Panc1 (cell line): Measurements from ENCODE around the gene BAIAP2. TPM values are rescaled to one million over a fixed set of nuclear protein-coding genes. Genes with fewer than 3 reads are reported as not detected.

Source experiments
- ATAC-seq: fragments of 200-7000 bp; cut with Tn5 transposase; 2 replicates; pipeline ENCODE4 v1.9.1; 2020; ENCODE audit warnings: mild to moderate bottlenecking, moderate library complexity
- BruUV-seq: library from RNA; stranded (reverse); fragments of 400-500 nt; replicated peaks from 2 replicates; lab custom pipeline; 2021; lab: Mats Ljungman, UMichigan
- CTCF ChIA-PET: fragments of 300-600 bp; sonication (Branson Sonifier 250); formaldehyde crosslinking; loops from one replicate; lab custom pipeline; 2022; ENCODE audit warnings: antibody characterized with exemption; lab: Charles Lee
- POLR2A ChIA-PET: fragments of 300-600 bp; sonication (Branson Sonifier 250); formaldehyde crosslinking; loops from one replicate; lab custom pipeline; 2022; ENCODE audit warnings: antibody characterized with exemption; lab: Charles Lee
- DNase-seq: peaks from one replicate; pipeline ENCODE4 v3.0.0-alpha.2; 2010; ENCODE audit warnings: low read depth, low spot score
- H3K27ac ChIP-seq: 2 replicates; pipeline ENCODE4 v1.5.1; 2011; ENCODE audit warnings: mild to moderate bottlenecking, low read length, inconsistent platforms
- H3K27me3 ChIP-seq: fragments of 200-500 bp; sonication (Bioruptor generic); 2 replicates; pipeline ENCODE4 v1.6.0; 2014; ENCODE audit warnings: low read length, inconsistent platforms; ENCODE audit not compliant: control insufficient read depth, insufficient read depth
- H3K36me3 ChIP-seq: fragments of 200-500 bp; sonication (Bioruptor generic); 2 replicates; pipeline ENCODE4 v1.5.1; 2014; ENCODE audit warnings: inconsistent platforms, mild to moderate bottlenecking, low read length, moderate library complexity; ENCODE audit not compliant: control insufficient read depth, insufficient read depth
- H3K4me1 ChIP-seq: 2 replicates; pipeline ENCODE4 v1.5.1; 2011; ENCODE audit warnings: inconsistent platforms, mild to moderate bottlenecking, low read length, moderate library complexity; ENCODE audit not compliant: control insufficient read depth, insufficient read depth
- H3K4me3 ChIP-seq, 2 experiments: 2 replicates each; pipeline ENCODE4 v1.5.1; 2011 to 2012; ENCODE audit warnings: low read depth in 2 of 2, low read length in 2 of 2, mild to moderate bottlenecking in 2 of 2, inconsistent platforms in 1 of 2, moderate library complexity in 1 of 2
- H3K9me3 ChIP-seq: fragments of 200-500 bp; sonication (Bioruptor generic); 2 replicates; pipeline ENCODE4 v1.5.1; 2014; ENCODE audit warnings: low read depth, mild to moderate bottlenecking, inconsistent platforms, low read length, moderate library complexity; ENCODE audit not compliant: control insufficient read depth, insufficient read depth
- CTCF ChIP-seq: fragments of 450-650 bp; IDR thresholded peaks from 2 replicates; pipeline ENCODE4 v1.5.1; 2017; ENCODE audit warnings: mild to moderate bottlenecking
- POLR2AphosphoS5 ChIP-seq: IDR thresholded peaks from 2 replicates; pipeline ENCODE4 v1.6.1; 2012; ENCODE audit warnings: mild to moderate bottlenecking, low read depth, low read length, moderate library complexity
- REST ChIP-seq, 2 experiments: IDR thresholded peaks; 2 replicates each; pipeline ENCODE4 v1.6.1; 2011 to 2012; ENCODE audit warnings: low read depth in 2 of 2, control low read depth in 1 of 2, low read length in 1 of 2, mild to moderate bottlenecking in 1 of 2, moderate library complexity in 1 of 2; ENCODE audit not compliant: insufficient read depth in 1 of 2
- SIN3A ChIP-seq: IDR thresholded peaks from 2 replicates; pipeline ENCODE4 v1.6.1; 2012; ENCODE audit warnings: low read depth, mild to moderate bottlenecking, low read length, moderate library complexity, borderline replicate concordance; ENCODE audit not compliant: insufficient read depth
- TCF7L2 ChIP-seq: IDR thresholded peaks from 2 replicates; pipeline ENCODE4 v1.6.1; 2011; ENCODE audit warnings: mild to moderate bottlenecking, low read depth, low read length, inconsistent platforms
- in situ Hi-C: cut with HindIII; loops from 2 replicates; pipeline ENCODE4 v1.10.0; 2016; ENCODE audit warnings: low sequenced_read_pairs, low pct_unique_long_range_greater_than_20kb
- intact Hi-C: fragments of 100-400 bp; cut with micrococcal nuclease; formaldehyde crosslinking; loops from one replicate; pipeline ENCODE4 v1.10.0; 2022; ENCODE audit not compliant: unreplicated experiment
- total RNA-seq: library from RNA; stranded (reverse); gene quantifications from one replicate; pipeline ENCODE4 v1.2.1, GENCODE V29; 2021; ENCODE audit not compliant: unreplicated experiment

The BAIAP2 gene
- total RNA-seq, 1 experiment from 2014 or later = 125 TPM

- no peak for TF ChIP-seq CTCF
- no peak for TF ChIP-seq SIN3A
- TF ChIP-seq POLR2AphosphoS5 = no peak
- TF ChIP-seq REST (IDR thresholded peaks at IDR 0.05; ENCODE audit: insufficient read depth in 1 of 2, low read depth in 2 of 2, low read length in 1 of 2) = no peak
- TF ChIP-seq TCF7L2 = no peak
- DNase-seq (no peak), ATAC-seq (no peak)
- Histone ChIP-seq H3K27ac (no peak overlapping the region), H3K4me1 (no peaks in the 10 kb centered on the region; the same call in 1 of the 2 replicates), H3K27me3 (no peaks in the 10 kb centered on the region), H3K9me3 (no peaks in the 10 kb centered on the region), H3K36me3 (no peaks in the 10 kb centered on the region), H3K4me3 (no peak overlapping the region)
- ChIA-PET CTCF (no interaction called here), POLR2A (no interaction called here)
- in situ Hi-C loops = no loop called here
- no TSS peak for BruUV-seq
- intact Hi-C loops = no loop called here
Observed at GRCh38 chr17:81139428-81139827, 104.5 kb downstream of the BAIAP2 start.

- ChIA-PET CTCF (interaction anchor here (0.6 kb wide), 1 partner anchor 187 kb away, joined by 3 read pairs; no protein-coding TSS in a partner anchor), POLR2A (no interaction called here)
- H3K4me1 ChIP-seq = no peaks in the 10 kb centered on the region; the same call in 1 of the 2 replicates
- no peaks in the 10 kb centered on the region for H3K36me3 ChIP-seq
- no peak for DNase-seq
- intact Hi-C loops = loop anchor here (5.0 kb wide), 2 partner anchors 42 to 62 kb away; no protein-coding TSS in a partner anchor
- no peak overlapping the region for H3K27ac ChIP-seq
- no peak for ATAC-seq
- H3K9me3 ChIP-seq = no peaks in the 10 kb centered on the region
- no peaks in the 10 kb centered on the region for H3K27me3 ChIP-seq
- no peak for TF ChIP-seq SIN3A
- TF ChIP-seq POLR2AphosphoS5 = no peak
- no peak for TF ChIP-seq CTCF
- TF ChIP-seq REST (IDR thresholded peaks at IDR 0.05; ENCODE audit: insufficient read depth in 1 of 2, low read depth in 2 of 2, low read length in 1 of 2) = no peak
- no peak for TF ChIP-seq TCF7L2
- BruUV-seq = no TSS peak
- no peak overlapping the region for H3K4me3 ChIP-seq
- in situ Hi-C loops = loop anchor here (5.0 kb wide), 1 partner anchor 67 kb away; no protein-coding TSS in a partner anchor
Observed at GRCh38 chr17:81140018-81140417, 105.1 kb downstream of the BAIAP2 start.
